Frontal cortex (tissue), 4 donors: ENCODE data around the gene SCMH1. TPM values are rescaled to one million over a fixed set of nuclear protein-coding genes. Genes with fewer than 3 reads are reported as not detected.
A peak's percentile ranks its signal among the peaks of the same experiment; 100 is the strongest.

Experiments
- DNase-seq, 2 donors: peaks; one replicate each; pipeline ENCODE4 v3.0.0; 2012; ENCODE audit warnings: low spot score in 2 of 2
- FAIRE-seq: peaks from 2 replicates; lab custom pipeline; 2012; peaks lifted over from hg19 to GRCh38; lab: Jason Lieb, UNC
- total RNA-seq: library from RNA; depleted of rRNA; stranded (reverse); fragments of >200 nt; gene quantifications from one replicate; pipeline ENCODE4 v1.2.3, GENCODE V29; 2014
- donor health status: control.
- donor health status: control.
- donor health status: control.

SCMH1 gene
- total RNA-seq, 1 donor from 2014 or later: 29.8 TPM

- DNase-seq (no peak), FAIRE-seq (no peak)
Observed at GRCh38 chr1:41108696-41109275, 133.3 kb downstream of the SCMH1 start.

- FAIRE-seq (no peak), DNase-seq (no peak)
Observed at GRCh38 chr1:41103766-41104165, 138.3 kb downstream of the SCMH1 start.

- no peak for DNase-seq
- FAIRE-seq: no peak
Observed at GRCh38 chr1:41102653-41103052, 139.5 kb downstream of the SCMH1 start.

GRCh38 chr1:41101950-41102607 lies 140.0 kb downstream of the SCMH1 start:
- FAIRE-seq (no peak), DNase-seq (peak in 1 of 2 donors; percentile 14)

GRCh38 chr1:41101076-41101475 lies 141.0 kb downstream of the SCMH1 start:
- DNase-seq (no peak), FAIRE-seq (no peak)

DNA sequence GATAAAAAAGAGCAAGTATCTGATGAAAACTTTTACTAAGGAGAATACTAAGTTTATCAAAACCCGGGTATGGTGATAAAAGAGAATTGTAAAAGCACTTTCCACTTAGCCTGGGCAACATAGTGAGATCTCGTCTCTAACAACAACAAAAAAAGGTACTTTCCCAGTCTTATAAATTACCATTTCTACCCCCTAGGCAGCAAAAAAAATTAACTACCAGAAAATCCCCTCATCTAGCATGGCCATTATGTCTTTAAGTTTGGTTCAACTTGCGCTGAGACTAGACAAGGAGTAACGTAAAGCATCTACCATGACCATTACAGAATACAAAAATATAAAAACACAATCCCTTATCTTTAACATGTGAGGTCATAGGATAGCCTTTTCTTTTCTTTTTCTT lies 141.9 kb downstream of the SCMH1 start:
- DNase-seq: no peak
- FAIRE-seq: no peak

- FAIRE-seq: no peak
- DNase-seq: no peak
Observed at GRCh38 chr1:41098730-41099460, 143.2 kb downstream of the SCMH1 start.

DNA sequence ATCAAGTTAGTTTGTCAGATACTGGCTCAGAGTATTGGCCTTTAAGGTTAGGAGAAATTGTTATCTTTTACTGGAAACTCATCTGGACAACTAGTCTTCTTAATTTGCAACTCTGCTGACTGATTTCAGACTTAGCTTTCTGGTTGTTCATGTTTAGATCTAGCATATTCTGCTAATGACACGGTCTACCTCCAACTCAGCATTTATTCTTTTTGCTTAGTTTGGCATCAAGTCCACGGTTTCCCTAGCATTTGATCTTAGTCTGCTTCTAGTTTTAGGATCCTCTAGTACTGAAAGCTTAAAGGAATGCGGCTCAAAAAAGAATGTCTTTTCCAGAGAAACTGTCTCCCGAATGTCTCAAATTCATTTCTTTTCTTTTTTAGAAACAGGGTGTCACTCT lies 145.0 kb downstream of the SCMH1 start:
- no peak for DNase-seq
- FAIRE-seq: no peak

- FAIRE-seq: no peak
- no peak for DNase-seq
Observed at GRCh38 chr1:41093826-41094225, 148.3 kb downstream of the SCMH1 start.

- FAIRE-seq: peak; percentile 24
- DNase-seq: no peak
Observed at GRCh38 chr1:41086921-41087320, 155.2 kb downstream of the SCMH1 start.

DNA sequence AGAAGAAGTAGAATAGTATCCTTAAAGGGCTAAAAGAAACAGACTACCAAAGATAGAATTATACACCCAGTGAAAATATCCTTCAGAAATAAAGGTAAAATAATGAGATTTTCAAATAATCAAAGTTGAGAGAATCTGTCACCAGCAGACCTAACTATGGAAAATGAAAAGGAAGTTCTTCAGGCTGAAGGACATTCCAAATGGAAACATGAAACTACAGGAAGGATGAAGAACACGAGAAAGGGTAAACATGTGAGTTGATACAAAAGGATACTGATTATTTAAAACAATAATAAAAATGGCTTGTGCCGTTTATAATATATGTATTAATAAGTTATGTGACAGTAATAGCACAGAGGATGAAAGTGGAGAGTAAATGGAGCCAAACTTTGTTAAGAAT lies 163.5 kb downstream of the SCMH1 start:
- no peak for FAIRE-seq
- no peak for DNase-seq

DNA sequence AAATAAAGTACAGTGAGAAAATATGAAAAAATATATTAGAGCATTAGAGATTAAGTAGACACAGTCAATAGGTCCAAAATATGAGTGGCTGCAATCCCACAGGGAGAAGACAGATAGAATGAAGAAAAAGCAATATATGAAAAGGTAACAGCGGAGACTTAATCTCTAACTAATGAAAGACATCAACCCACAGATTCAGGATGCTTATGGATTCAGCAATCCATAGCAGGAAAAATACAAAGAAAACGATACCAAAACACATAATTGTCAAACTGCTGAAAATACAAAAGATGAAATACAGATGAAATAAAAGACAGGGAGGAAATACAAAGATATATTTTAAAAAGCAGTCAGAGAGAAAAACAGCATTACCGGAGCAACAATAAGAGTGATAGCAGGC lies 163.9 kb downstream of the SCMH1 start:
- no peak for FAIRE-seq
- no peak for DNase-seq

- DNase-seq: no peak
- no peak for FAIRE-seq
Observed at GRCh38 chr1:41073971-41074370, 168.1 kb downstream of the SCMH1 start.

GRCh38 chr1:41072051-41072450 lies 170.1 kb downstream of the SCMH1 start:
- DNase-seq (no peak), FAIRE-seq (no peak)

- FAIRE-seq (no peak), DNase-seq (no peak)
Observed at GRCh38 chr1:41056907-41057306, 185.2 kb downstream of the SCMH1 start.

- DNase-seq (no peak), FAIRE-seq (no peak)
Observed at GRCh38 chr1:41053316-41053715, 188.8 kb downstream of the SCMH1 start.

GRCh38 chr1:41051022-41051421 lies 191.1 kb downstream of the SCMH1 start:
- FAIRE-seq (no peak), DNase-seq (no peak)

- FAIRE-seq (no peak), DNase-seq (no peak)
Observed at GRCh38 chr1:41048540-41048939, 193.6 kb downstream of the SCMH1 start.

DNA sequence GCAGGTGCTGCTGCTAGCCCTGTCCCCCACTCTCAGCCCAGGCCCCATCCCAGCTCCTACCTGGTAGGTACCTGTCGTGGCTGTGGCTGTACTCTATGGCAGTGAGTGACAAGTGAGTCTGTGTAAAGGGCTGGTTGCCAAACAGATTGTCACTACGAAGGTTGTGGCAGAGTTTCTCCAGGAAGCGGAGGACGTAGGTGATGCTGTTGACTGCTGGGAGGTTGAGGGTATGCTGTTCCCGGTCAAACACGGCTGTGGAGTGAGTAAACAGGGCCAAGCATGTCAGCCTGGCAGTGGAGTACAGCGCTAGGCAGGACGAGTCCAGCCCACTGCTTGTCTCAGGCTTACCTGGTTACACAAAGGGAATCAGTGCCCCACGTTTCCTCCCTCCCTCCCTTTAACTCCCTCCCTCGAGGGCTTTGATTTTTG lies 195.7 kb downstream of the SCMH1 start:
- no peak for FAIRE-seq
- no peak for DNase-seq

- no peak for FAIRE-seq
- DNase-seq: no peak
Observed at GRCh38 chr1:41045740-41046139, 196.4 kb downstream of the SCMH1 start.

DNA sequence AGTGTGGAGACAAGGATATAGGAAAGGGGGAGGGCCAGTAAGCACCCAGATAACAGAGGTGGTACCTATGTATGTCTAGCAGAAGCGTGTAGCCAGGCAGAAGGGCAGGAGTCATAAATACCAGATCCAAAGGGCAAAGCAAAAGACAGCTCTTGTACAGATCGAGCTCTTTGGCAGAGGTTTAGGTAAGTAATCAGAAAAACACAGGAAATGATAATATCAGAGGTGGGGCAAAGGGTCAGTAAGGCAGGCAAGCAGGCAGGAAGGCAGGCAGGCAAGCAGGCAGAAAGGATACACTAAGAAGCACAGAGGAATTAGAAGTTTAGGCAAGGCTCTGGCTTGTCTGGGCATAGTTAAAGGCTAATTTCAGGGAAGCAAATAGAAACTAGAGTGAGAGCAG lies 197.9 kb downstream of the SCMH1 start:
- FAIRE-seq (no peak), DNase-seq (no peak)
